Raji (cell line): Measurements from ENCODE around the gene GOLGA7B.

ENCODE experiments used
- POLR2A ChIP-seq: IDR thresholded peaks from 2 replicates; pipeline ENCODE4 v1.6.1; 2011; ENCODE audit warnings: low read depth, low read length, control low read depth; ENCODE audit not compliant: insufficient read depth

The GOLGA7B gene

GRCh38 chr10:97879241-97879640 is 29.6 kb downstream of the GOLGA7B start:
- no peak for TF ChIP-seq POLR2A

- no peak for TF ChIP-seq POLR2A
These were observed 30.5 kb downstream of the GOLGA7B start for GRCh38 chr10:97880109-97880508.

GRCh38 chr10:97882142-97883091 is 32.8 kb downstream of the GOLGA7B start:
- no peak for TF ChIP-seq POLR2A

- no peak for TF ChIP-seq POLR2A
These were observed 33.4 kb downstream of the GOLGA7B start for GRCh38 chr10:97883092-97883485.

GRCh38 chr10:97886286-97886685 is 36.6 kb downstream of the GOLGA7B start:
- TF ChIP-seq POLR2A, result no peak

- TF ChIP-seq POLR2A, result no peak
These were observed 37.8 kb downstream of the GOLGA7B start for GRCh38 chr10:97887399-97887798.

- TF ChIP-seq POLR2A, result no peak
These were observed 38.5 kb downstream of the GOLGA7B start for GRCh38 chr10:97888134-97888533.

- TF ChIP-seq POLR2A, result no peak
These were observed 39.1 kb downstream of the GOLGA7B start for GRCh38 chr10:97888641-97889262.

GRCh38 chr10:97889461-97890265 is 40.0 kb downstream of the GOLGA7B start:
- TF ChIP-seq POLR2A, result no peak

- TF ChIP-seq POLR2A, result no peak
These were observed 42.0 kb downstream of the GOLGA7B start for GRCh38 chr10:97891497-97892167.

- TF ChIP-seq POLR2A, result no peak
These were observed 42.9 kb downstream of the GOLGA7B start for GRCh38 chr10:97892506-97892905.

GRCh38 chr10:97892939-97893338 is 43.3 kb downstream of the GOLGA7B start:
- no peak for TF ChIP-seq POLR2A

GRCh38 chr10:97894092-97894491 is 44.4 kb downstream of the GOLGA7B start:
- TF ChIP-seq POLR2A, result no peak

GRCh38 chr10:97895084-97895483 is 45.4 kb downstream of the GOLGA7B start:
- no peak for TF ChIP-seq POLR2A

- no peak for TF ChIP-seq POLR2A
These were observed 46.3 kb downstream of the GOLGA7B start for GRCh38 chr10:97895915-97896314.

GRCh38 chr10:97896756-97897358 is 47.2 kb downstream of the GOLGA7B start:
- TF ChIP-seq POLR2A, result no peak
